ENCODE measurements around the gene OGA. TPM values are rescaled to one million over a fixed set of nuclear protein-coding genes. Genes with fewer than 3 reads are reported as not detected.
A peak's percentile ranks its signal among the peaks of the same experiment; 100 is the strongest.

The OGA gene
- total and polyA plus RNA-seq, 2 of the 8 experiments (the other 6 are each of a cell fraction or from before 2014, with no cell fraction given) = 31.2 to 107 TPM

DNA sequence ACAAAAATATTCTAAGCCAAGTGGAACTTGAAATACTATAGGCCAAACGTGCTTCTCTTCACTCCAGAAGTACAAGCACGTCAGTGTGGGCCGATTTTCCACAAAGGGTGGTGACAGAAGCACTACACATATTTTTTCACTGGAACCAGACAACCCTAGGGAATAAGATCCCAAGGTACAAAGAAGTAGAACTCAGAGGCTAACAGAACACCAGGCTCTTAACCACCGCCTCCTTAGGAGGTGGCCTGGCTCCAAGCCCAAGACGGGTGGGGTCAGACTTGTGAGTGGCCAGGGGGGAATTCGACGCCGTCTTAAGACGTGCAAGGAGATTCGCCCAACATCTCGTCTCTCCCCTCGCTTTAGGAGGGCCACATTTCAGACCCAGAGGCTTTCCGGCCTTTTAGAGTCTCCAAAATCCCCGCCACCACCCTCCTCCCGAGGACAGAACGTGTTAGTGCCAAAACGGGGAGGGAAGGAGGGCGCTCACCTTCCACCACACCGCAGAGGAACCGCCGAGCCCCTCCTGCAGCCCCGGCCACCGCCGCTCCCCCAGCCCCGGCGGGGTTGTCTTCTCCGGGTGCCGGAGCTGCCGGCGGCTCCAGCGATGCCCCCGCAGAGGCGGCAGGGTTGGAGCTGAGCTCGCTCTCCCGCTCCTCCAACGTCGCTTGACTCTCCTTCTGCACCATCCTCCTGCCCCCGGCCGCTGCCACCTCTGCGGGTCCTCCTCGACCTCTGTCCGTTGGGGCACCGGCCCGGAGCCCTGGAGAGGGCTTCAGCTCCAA, 716 bp downstream of the OGA start (continued):
- TF ChIP-seq, protein P1, sequence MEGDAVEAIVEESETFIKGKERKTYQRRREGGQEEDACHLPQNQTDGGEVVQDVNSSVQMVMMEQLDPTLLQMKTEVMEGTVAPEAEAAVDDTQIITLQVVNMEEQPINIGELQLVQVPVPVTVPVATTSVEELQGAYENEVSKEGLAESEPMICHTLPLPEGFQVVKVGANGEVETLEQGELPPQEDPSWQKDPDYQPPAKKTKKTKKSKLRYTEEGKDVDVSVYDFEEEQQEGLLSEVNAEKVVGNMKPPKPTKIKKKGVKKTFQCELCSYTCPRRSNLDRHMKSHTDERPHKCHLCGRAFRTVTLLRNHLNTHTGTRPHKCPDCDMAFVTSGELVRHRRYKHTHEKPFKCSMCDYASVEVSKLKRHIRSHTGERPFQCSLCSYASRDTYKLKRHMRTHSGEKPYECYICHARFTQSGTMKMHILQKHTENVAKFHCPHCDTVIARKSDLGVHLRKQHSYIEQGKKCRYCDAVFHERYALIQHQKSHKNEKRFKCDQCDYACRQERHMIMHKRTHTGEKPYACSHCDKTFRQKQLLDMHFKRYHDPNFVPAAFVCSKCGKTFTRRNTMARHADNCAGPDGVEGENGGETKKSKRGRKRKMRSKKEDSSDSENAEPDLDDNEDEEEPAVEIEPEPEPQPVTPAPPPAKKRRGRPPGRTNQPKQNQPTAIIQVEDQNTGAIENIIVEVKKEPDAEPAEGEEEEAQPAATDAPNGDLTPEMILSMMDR (IDR thresholded peaks at IDR 0.05; ENCODE audit: control extremely low read depth in 1 of 3, insufficient read depth in 1 of 3, low read depth in 1 of 3, low read length in 3 of 3) = no peak
- no peak for TF ChIP-seq SP1 (IDR thresholded peaks at IDR 0.05; ENCODE audit: low read depth, low read length)
- no peak for TF ChIP-seq JUN (IDR thresholded peaks at IDR 0.05; ENCODE audit: low read depth, low read length)
- TF ChIP-seq, protein P2, sequence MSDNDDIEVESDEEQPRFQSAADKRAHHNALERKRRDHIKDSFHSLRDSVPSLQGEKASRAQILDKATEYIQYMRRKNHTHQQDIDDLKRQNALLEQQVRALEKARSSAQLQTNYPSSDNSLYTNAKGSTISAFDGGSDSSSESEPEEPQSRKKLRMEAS (IDR thresholded peaks at IDR 0.05) = no peak
- 0 out of 2 replicates have a peak, but pooled peaks have one; percentile 10 for TF ChIP-seq TBP (IDR thresholded peaks at IDR 0.05; ENCODE audit: low read depth, low read length)
- 0 out of 2 replicates have a peak, but pooled peaks have one; percentile 9 for TF ChIP-seq RBBP5 (IDR thresholded peaks at IDR 0.05; ENCODE audit: borderline replicate concordance, low read depth, low read length)
- TF ChIP-seq HDAC2 (IDR thresholded peaks at IDR 0.05; ENCODE audit: borderline replicate concordance in 1 of 2, low read depth in 2 of 2, low read length in 2 of 2) = no peak; a peak in 1 of 4 replicates
- no peak for TF ChIP-seq MAFK (IDR thresholded peaks at IDR 0.05; ENCODE audit: low read depth, low read length)
- no peak for TF ChIP-seq GABPA (IDR thresholded peaks at IDR 0.05; ENCODE audit: borderline replicate concordance, insufficient read depth, low read length)
- no peak for TF ChIP-seq CHD1 (IDR thresholded peaks at IDR 0.05; ENCODE audit: low read depth, low read length)
- TF ChIP-seq KDM4A (IDR thresholded peaks at IDR 0.05; ENCODE audit: low read depth, low read length, severe bottlenecking) = peak; percentile 51
- TF ChIP-seq BRCA1 (IDR thresholded peaks at IDR 0.05; ENCODE audit: low read depth, low read length) = no peak
- TF ChIP-seq TAF7 (optimal IDR thresholded peaks at IDR 0.05; ENCODE audit: borderline replicate concordance, low read depth, low read length) = no peak
- TF ChIP-seq PHF8 (conservative IDR thresholded peaks at IDR 0.05; ENCODE audit: low read depth, low read length) = no peak
- peak; percentile 37 for TF ChIP-seq POLR2AphosphoS5 (IDR thresholded peaks at IDR 0.05; ENCODE audit: low read depth, low read length)

Measured in H1 (cell line).